ENCODE measurements around the gene TOP2B.

The TOP2B gene

GRCh38 chr3:25580534-25580933 lies 84.2 kb downstream of the TOP2B start:
- no peak overlapping the region for H3K27ac ChIP-seq (ENCODE audit: extremely low read depth, low read depth, low read length)
- CTCF ChIA-PET = interaction anchor here (0.7 kb wide), 1 partner anchor 62 kb away, joined by 3 read pairs; no protein-coding TSS in a partner anchor
- no peaks in the 10 kb centered on the region for H3K36me3 ChIP-seq (ENCODE audit: control insufficient read depth in 2 of 2, insufficient read depth in 1 of 2, low read length in 2 of 2)
- no peak overlapping the region for H3K4me3 ChIP-seq (ENCODE audit: low read depth, low read length)
- no peaks in the 10 kb centered on the region for H3K9me3 ChIP-seq (ENCODE audit: control insufficient read depth, insufficient read depth, low read depth, low read length)
- TF ChIP-seq PRDM1 (tag by site-specific recombination; IDR thresholded peaks at IDR 0.05) = no peak
- no peak for TF ChIP-seq KLF10 (tag by site-specific recombination; IDR thresholded peaks at IDR 0.05)
- H3K4me1 ChIP-seq (ENCODE audit: control insufficient read depth, insufficient read depth, low read length) = no peaks in the 10 kb centered on the region
- POLR2A ChIA-PET = no interaction called here

- TF ChIP-seq ZNF596 (tag by site-specific recombination; IDR thresholded peaks at IDR 0.05) (no peak), ZNF214 (tag by site-specific recombination; IDR thresholded peaks at IDR 0.05; ENCODE audit: borderline replicate concordance) (no peak), ZNF791 (tag by site-specific recombination; IDR thresholded peaks at IDR 0.05) (no peak), ZNF350 (tag by site-specific recombination; IDR thresholded peaks at IDR 0.05) (no peak), ZNF549 (tag by site-specific recombination; IDR thresholded peaks at IDR 0.05) (no peak), ZNF169 (tag by site-specific recombination; IDR thresholded peaks at IDR 0.05) (no peak), SP7 (tag by site-specific recombination; IDR thresholded peaks at IDR 0.05) (no peak), GLIS1 (tag by site-specific recombination; IDR thresholded peaks at IDR 0.05) (no peak), ZNF837 (tag by site-specific recombination; IDR thresholded peaks at IDR 0.05) (no peak), ZBTB6 (tag by site-specific recombination; IDR thresholded peaks at IDR 0.05) (no peak), ZNF132 (tag by site-specific recombination; IDR thresholded peaks at IDR 0.05; ENCODE audit: borderline replicate concordance) (no peak), ZNF274 (IDR thresholded peaks at IDR 0.05; ENCODE audit: low read length) (no peak), ZNF274 (tag by site-specific recombination; IDR thresholded peaks at IDR 0.05; ENCODE audit: borderline replicate concordance) (no peak), ZNF184 (tag by site-specific recombination; IDR thresholded peaks at IDR 0.05) (no peak), ZNF768 (tag by site-specific recombination; IDR thresholded peaks at IDR 0.05) (no peak), SP3 (tag by site-specific recombination; IDR thresholded peaks at IDR 0.05) (no peak), ZNF221 (tag by site-specific recombination; IDR thresholded peaks at IDR 0.05; ENCODE audit: borderline replicate concordance) (no peak), ZNF513 (tag by site-specific recombination; IDR thresholded peaks at IDR 0.05) (no peak)
- ChIA-PET POLR2A (no interaction called here), CTCF (interaction anchor here (0.9 kb wide), 1 partner anchor 148 kb away, joined by 4 read pairs; no protein-coding TSS in a partner anchor)
- Histone ChIP-seq H3K9me3 (ENCODE audit: control insufficient read depth, insufficient read depth, low read depth, low read length) (no peaks in the 10 kb centered on the region), H3K27ac (ENCODE audit: extremely low read depth, low read depth, low read length) (no peak overlapping the region), H3K4me1 (ENCODE audit: control insufficient read depth, insufficient read depth, low read length) (no peaks in the 10 kb centered on the region), H3K36me3 (ENCODE audit: control insufficient read depth in 2 of 2, insufficient read depth in 1 of 2, low read length in 2 of 2) (no peaks in the 10 kb centered on the region), H3K4me3 (ENCODE audit: low read depth, low read length) (no peak overlapping the region)
Measured at GRCh38 chr3:25578059-25578458, 86.6 kb downstream of the TOP2B start.

- Histone ChIP-seq H3K9me3 (ENCODE audit: control insufficient read depth, insufficient read depth, low read depth, low read length) (no peaks in the 10 kb centered on the region), H3K4me3 (ENCODE audit: low read depth, low read length) (no peak overlapping the region), H3K27ac (ENCODE audit: extremely low read depth, low read depth, low read length) (no peak overlapping the region), H3K36me3 (ENCODE audit: control insufficient read depth in 2 of 2, insufficient read depth in 1 of 2, low read length in 2 of 2) (no peaks in the 10 kb centered on the region), H3K4me1 (ENCODE audit: control insufficient read depth, insufficient read depth, low read length) (no peaks in the 10 kb centered on the region)
- TF ChIP-seq ZNF148 (tag by site-specific recombination; IDR thresholded peaks at IDR 0.05; ENCODE audit: borderline replicate concordance) = no peak
- TF ChIP-seq ZNF10 (tag by site-specific recombination; IDR thresholded peaks at IDR 0.05) = no peak
- ChIA-PET CTCF (no interaction called here), POLR2A (no interaction called here)
Measured at GRCh38 chr3:25576831-25577454, 87.8 kb downstream of the TOP2B start.

Data from HEK293 (cell line).